Measurements from ENCODE around the gene TRIM39.

Gene TRIM39

GRCh38 chr6:30341218-30341617, 14.5 kb downstream of the TRIM39 start (continued):
- TF ChIP-seq, protein P1, sequence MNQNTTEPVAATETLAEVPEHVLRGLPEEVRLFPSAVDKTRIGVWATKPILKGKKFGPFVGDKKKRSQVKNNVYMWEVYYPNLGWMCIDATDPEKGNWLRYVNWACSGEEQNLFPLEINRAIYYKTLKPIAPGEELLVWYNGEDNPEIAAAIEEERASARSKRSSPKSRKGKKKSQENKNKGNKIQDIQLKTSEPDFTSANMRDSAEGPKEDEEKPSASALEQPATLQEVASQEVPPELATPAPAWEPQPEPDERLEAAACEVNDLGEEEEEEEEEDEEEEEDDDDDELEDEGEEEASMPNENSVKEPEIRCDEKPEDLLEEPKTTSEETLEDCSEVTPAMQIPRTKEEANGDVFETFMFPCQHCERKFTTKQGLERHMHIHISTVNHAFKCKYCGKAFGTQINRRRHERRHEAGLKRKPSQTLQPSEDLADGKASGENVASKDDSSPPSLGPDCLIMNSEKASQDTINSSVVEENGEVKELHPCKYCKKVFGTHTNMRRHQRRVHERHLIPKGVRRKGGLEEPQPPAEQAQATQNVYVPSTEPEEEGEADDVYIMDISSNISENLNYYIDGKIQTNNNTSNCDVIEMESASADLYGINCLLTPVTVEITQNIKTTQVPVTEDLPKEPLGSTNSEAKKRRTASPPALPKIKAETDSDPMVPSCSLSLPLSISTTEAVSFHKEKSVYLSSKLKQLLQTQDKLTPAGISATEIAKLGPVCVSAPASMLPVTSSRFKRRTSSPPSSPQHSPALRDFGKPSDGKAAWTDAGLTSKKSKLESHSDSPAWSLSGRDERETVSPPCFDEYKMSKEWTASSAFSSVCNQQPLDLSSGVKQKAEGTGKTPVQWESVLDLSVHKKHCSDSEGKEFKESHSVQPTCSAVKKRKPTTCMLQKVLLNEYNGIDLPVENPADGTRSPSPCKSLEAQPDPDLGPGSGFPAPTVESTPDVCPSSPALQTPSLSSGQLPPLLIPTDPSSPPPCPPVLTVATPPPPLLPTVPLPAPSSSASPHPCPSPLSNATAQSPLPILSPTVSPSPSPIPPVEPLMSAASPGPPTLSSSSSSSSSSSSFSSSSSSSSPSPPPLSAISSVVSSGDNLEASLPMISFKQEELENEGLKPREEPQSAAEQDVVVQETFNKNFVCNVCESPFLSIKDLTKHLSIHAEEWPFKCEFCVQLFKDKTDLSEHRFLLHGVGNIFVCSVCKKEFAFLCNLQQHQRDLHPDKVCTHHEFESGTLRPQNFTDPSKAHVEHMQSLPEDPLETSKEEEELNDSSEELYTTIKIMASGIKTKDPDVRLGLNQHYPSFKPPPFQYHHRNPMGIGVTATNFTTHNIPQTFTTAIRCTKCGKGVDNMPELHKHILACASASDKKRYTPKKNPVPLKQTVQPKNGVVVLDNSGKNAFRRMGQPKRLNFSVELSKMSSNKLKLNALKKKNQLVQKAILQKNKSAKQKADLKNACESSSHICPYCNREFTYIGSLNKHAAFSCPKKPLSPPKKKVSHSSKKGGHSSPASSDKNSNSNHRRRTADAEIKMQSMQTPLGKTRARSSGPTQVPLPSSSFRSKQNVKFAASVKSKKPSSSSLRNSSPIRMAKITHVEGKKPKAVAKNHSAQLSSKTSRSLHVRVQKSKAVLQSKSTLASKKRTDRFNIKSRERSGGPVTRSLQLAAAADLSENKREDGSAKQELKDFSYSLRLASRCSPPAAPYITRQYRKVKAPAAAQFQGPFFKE (tag by site-specific recombination; IDR thresholded peaks at IDR 0.05; ENCODE audit: borderline replicate concordance) = no peak
- TF ChIP-seq, protein P2, sequence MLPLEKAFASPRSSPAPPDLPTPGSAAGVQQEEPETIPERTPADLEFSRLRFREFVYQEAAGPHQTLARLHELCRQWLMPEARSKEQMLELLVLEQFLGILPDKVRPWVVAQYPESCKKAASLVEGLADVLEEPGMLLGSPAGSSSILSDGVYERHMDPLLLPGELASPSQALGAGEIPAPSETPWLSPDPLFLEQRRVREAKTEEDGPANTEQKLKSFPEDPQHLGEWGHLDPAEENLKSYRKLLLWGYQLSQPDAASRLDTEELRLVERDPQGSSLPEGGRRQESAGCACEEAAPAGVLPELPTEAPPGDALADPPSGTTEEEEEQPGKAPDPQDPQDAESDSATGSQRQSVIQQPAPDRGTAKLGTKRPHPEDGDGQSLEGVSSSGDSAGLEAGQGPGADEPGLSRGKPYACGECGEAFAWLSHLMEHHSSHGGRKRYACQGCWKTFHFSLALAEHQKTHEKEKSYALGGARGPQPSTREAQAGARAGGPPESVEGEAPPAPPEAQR (tag by site-specific recombination; IDR thresholded peaks at IDR 0.05) = no peak
- TF ChIP-seq ZNF768 (tag by site-specific recombination; IDR thresholded peaks at IDR 0.05) (no peak), ZNF24 (tag by site-specific recombination; IDR thresholded peaks at IDR 0.05) (no peak), ZNF426 (tag by site-specific recombination; IDR thresholded peaks at IDR 0.05) (no peak), KLF8 (tag by site-specific recombination; IDR thresholded peaks at IDR 0.05) (no peak), ZSCAN5A (tag by site-specific recombination; IDR thresholded peaks at IDR 0.05) (no peak)

GRCh38 chr6:30341728-30342127, 15.0 kb downstream of the TRIM39 start:
- Histone ChIP-seq H3K27ac (ENCODE audit: extremely low read depth, low read depth, low read length) (no peak overlapping the region), H3K9me3 (ENCODE audit: control insufficient read depth, insufficient read depth, low read depth, low read length) (no peaks in the 10 kb centered on the region), H3K4me1 (ENCODE audit: control insufficient read depth, insufficient read depth, low read length) (peaks cover 3% of the 10 kb centered on the region; the same call in 1 of the 2 replicates), H3K36me3 (ENCODE audit: control insufficient read depth in 2 of 2, insufficient read depth in 1 of 2, low read length in 2 of 2) (peaks cover 11 to 72% of the 10 kb centered on the region in 2 experiments; a peak in 2 of 3 replicates), H3K4me3 (ENCODE audit: low read depth, low read length) (no peak overlapping the region)
- POLR2A ChIA-PET = no interaction called here
- CTCF ChIA-PET = interaction anchor here (0.6 kb wide), 1 partner anchor 238 kb away, joined by 6 read pairs; no protein-coding TSS in a partner anchor
- TF ChIP-seq ZBTB1 (tag by site-specific recombination; IDR thresholded peaks at IDR 0.05) (no peak), ZNF121 (tag by site-specific recombination; IDR thresholded peaks at IDR 0.05) (no peak), ZNF274 (IDR thresholded peaks at IDR 0.05; ENCODE audit: low read length) (no peak), ZNF274 (tag by site-specific recombination; IDR thresholded peaks at IDR 0.05; ENCODE audit: borderline replicate concordance) (no peak), ZNF146 (tag by site-specific recombination; IDR thresholded peaks at IDR 0.05) (no peak), ZNF174 (tag by site-specific recombination; IDR thresholded peaks at IDR 0.05) (no peak), ZNF792 (tag by site-specific recombination; IDR thresholded peaks at IDR 0.05) (no peak), ZNF843 (tag by site-specific recombination; IDR thresholded peaks at IDR 0.05) (no peak), EGR2 (tag by site-specific recombination; IDR thresholded peaks at IDR 0.05; ENCODE audit: low read depth) (no peak), ZNF2 (tag by site-specific recombination; IDR thresholded peaks at IDR 0.05) (no peak)
- TF ChIP-seq, protein P3, sequence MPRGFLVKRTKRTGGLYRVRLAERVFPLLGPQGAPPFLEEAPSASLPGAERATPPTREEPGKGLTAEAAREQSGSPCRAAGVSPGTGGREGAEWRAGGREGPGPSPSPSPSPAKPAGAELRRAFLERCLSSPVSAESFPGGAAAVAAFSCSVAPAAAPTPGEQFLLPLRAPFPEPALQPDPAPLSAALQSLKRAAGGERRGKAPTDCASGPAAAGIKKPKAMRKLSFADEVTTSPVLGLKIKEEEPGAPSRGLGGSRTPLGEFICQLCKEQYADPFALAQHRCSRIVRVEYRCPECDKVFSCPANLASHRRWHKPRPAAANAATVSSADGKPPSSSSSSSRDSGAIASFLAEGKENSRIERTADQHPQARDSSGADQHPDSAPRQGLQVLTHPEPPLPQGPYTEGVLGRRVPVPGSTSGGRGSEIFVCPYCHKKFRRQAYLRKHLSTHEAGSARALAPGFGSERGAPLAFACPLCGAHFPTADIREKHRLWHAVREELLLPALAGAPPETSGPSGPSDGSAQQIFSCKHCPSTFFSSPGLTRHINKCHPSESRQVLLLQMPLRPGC (tag by site-specific recombination; IDR thresholded peaks at IDR 0.05) = no peak
- TF ChIP-seq, protein P4, sequence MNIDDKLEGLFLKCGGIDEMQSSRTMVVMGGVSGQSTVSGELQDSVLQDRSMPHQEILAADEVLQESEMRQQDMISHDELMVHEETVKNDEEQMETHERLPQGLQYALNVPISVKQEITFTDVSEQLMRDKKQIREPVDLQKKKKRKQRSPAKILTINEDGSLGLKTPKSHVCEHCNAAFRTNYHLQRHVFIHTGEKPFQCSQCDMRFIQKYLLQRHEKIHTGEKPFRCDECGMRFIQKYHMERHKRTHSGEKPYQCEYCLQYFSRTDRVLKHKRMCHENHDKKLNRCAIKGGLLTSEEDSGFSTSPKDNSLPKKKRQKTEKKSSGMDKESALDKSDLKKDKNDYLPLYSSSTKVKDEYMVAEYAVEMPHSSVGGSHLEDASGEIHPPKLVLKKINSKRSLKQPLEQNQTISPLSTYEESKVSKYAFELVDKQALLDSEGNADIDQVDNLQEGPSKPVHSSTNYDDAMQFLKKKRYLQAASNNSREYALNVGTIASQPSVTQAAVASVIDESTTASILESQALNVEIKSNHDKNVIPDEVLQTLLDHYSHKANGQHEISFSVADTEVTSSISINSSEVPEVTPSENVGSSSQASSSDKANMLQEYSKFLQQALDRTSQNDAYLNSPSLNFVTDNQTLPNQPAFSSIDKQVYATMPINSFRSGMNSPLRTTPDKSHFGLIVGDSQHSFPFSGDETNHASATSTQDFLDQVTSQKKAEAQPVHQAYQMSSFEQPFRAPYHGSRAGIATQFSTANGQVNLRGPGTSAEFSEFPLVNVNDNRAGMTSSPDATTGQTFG (tag by site-specific recombination; IDR thresholded peaks at IDR 0.05; ENCODE audit: borderline replicate concordance) = no peak
